ENCODE results near the gene HOXA6.

HOXA6 gene

GRCh38 chr7:27161214-27161720 is 13.7 kb upstream of the HOXA6 start:
- DNase-seq: no peak

GRCh38 chr7:27160546-27161213 is 13.1 kb upstream of the HOXA6 start:
- peak; percentile 73 for DNase-seq

- no peak for DNase-seq
Measured at GRCh38 chr7:27160145-27160545, 12.6 kb upstream of the HOXA6 start.

GRCh38 chr7:27159266-27160144 is 11.9 kb upstream of the HOXA6 start:
- no peak for DNase-seq

GRCh38 chr7:27158436-27159265 is 11.1 kb upstream of the HOXA6 start:
- no peak for DNase-seq

- DNase-seq: no peak
Measured at GRCh38 chr7:27157702-27158431, 10.3 kb upstream of the HOXA6 start.

- no peak for DNase-seq
Measured at GRCh38 chr7:27156916-27157701, 9.5 kb upstream of the HOXA6 start.

GRCh38 chr7:27156508-27156898 is 8.9 kb upstream of the HOXA6 start, which contains the start of gene HOXA7:
Gene HOXA7 (minus strand): TSS chr7:27156675. CDS start chr7:27156545, 130 bp downstream.
- DNase-seq: no peak

- DNase-seq: no peak
Measured at GRCh38 chr7:27155816-27156507, 8.4 kb upstream of the HOXA6 start.

- no peak for DNase-seq
Measured at GRCh38 chr7:27154901-27155815, 7.6 kb upstream of the HOXA6 start.

GRCh38 chr7:27154369-27154768 is 6.8 kb upstream of the HOXA6 start:
- DNase-seq: no peak

- DNase-seq: no peak
Measured at GRCh38 chr7:27153526-27153925, 6.0 kb upstream of the HOXA6 start.

- DNase-seq: no peak
Measured at GRCh38 chr7:27152816-27153442, 5.4 kb upstream of the HOXA6 start.

GRCh38 chr7:27151931-27152815 is 4.6 kb upstream of the HOXA6 start, which contains the start of gene HOXA3:
Gene HOXA3 (minus strand): TSS chr7:27152583. CDS start chr7:27110640, 41,943 bp downstream.
- DNase-seq: no peak

- no peak for DNase-seq
Measured at GRCh38 chr7:27151341-27151930, 3.9 kb upstream of the HOXA6 start.

- DNase-seq: peak; percentile 48
Measured at GRCh38 chr7:27150568-27151340, 3.2 kb upstream of the HOXA6 start.

Data from central memory CD4-positive, alpha-beta T cell (primary cell).